HG02840 (cell line): ENCODE measurements around the gene TANC1.

Source experiments
- ATAC-seq: cut with Tn5 transposase; IDR thresholded peaks from one replicate; pipeline ENCODE4 v1.9.1; 2021; ENCODE audit warnings: mild to moderate bottlenecking, moderate library complexity, moderate number of reproducible peaks; ENCODE audit not compliant: unreplicated experiment, low FRiP score

Gene TANC1

GRCh38 chr2:158993030-158993429 lies 24.6 kb downstream of the TANC1 start:
- no peak for ATAC-seq

DNA sequence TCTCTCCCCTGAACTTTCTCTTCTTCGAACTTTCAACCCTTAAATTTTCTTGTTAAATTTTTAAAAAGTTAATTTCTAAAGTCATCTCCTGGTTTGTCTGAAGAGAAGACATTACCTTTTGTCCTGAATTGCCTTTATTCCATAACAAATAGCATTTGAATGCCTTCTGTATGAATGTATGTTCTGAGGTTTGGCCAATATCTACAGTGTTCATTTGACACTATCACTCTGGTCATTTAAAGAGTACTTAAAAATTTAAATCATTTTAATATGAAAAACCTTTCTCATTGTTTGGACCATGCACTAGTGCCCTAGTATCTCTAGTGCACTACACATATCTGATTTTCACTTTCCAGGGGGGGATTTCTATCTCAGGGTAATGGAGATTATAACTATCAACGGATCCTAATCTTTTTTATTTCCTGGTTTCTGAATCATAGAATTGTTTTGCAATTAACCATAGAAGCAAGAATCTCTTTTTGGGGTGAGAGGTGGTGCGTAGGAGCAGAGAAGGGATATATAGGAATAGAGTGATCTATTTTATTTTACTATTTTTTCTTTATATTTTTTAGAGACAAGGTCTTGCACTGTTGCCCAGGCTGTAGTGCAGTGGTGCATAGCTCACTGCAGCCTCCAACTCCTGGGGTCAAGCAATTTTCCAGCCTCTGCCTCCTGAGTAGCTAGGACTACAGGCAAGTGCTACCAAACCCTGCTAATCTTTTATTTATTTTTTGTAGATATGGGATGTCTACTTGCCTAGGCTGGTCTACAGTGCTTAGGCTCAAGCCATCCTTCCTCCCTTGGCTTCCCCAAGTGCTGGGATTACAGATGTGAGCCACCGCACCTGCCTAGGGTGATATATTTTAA lies 25.5 kb downstream of the TANC1 start:
- no peak for ATAC-seq

- no peak for ATAC-seq
Observed at GRCh38 chr2:158994920-158995676, 26.7 kb downstream of the TANC1 start.

GRCh38 chr2:158995677-158996049 lies 27.2 kb downstream of the TANC1 start:
- ATAC-seq, result no peak

DNA sequence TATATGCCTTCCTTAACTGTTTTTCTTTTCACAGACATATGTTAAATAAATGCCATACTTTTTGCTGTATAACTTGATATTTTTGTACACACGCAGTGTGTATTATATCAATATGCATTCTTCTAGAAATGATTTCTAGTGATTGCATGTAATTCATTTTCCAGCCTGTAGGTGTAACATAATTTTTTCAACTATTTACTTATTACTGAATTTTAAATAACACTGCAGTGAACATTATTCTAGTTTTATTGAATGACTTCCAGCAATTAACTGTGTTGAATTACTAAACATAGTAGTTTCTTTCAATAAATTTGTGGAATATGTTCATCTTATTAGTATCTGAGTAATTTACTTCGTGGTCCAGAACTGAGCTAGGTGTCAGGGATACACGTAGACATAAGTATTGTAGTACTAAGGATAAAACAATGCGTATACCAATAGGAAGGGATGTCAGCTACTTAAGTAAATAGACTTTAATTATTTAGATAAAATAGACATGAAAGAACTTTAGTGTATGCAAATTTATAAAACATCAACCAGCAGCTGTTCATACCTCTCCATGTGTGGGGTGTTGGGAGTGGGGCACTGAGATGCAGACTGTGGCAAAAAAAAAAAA lies 28.0 kb downstream of the TANC1 start:
- ATAC-seq, result no peak

DNA sequence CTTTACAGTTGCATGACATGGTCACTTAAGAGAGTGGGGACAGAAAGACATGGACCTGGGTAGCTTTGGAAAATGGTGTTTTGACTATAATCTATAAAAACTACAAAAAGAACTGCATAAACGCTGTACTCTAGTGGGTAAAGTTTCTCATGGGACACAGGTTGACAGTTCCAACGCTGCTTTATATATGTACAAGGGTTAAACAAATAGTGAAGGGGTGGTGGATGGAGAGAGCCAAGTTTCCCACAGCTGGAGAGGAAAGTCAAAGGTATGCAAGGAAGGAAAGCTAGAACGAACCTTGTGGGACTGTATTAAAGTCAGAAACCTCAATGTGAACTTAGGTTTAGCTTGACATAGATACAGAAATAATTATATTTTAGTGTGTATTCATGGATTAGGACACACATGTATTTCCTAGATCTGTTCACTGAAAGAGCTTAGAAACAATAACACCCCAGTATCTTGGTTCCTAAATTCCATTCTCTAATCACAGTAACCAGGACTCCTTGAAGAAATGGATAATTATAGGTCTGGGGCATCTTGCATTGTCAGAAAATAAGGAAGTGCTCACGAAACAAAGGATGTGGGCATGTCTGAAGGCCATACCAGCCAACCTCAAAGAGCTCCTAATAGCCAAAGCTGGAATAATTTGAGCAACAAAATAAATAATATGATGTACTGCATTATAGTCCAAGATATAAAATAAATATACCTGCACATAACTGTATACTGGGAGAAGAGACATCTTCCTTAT lies 28.8 kb downstream of the TANC1 start:
- no peak for ATAC-seq

DNA sequence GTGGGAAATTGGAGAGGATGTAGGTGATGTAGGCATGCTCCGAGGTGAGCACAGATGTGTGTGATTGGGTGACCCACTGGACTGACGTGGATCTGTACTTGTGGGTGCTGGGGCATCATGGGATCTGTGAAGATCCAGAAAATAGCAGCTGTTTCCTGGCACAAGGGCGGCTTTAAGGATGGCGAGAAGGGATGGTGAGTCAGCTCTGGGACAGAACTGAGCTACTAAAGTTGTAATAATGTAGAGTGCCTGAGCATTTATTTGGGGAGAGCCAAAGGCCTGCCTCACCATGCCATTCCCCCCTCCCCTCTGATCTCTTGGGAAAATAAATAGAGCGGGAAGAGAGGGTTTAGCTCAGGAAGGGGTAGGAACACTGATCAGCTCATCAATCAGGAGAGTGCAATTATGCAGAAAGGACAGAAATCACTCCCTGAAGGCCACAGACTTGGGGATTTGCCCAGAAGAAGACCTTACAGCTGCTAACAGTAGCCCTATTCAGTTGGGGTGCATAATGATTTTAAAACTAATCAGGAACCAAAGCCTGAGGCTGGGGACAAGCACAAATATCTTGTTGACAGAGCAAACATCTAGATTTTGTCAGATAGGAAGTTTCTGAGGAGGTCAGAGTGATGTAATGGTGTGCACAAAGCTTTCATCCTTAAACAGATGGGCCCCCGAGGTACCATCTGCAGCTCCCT lies 30.3 kb downstream of the TANC1 start:
- ATAC-seq, result no peak

- ATAC-seq, result no peak
Observed at GRCh38 chr2:158999458-158999857, 31.0 kb downstream of the TANC1 start.

DNA sequence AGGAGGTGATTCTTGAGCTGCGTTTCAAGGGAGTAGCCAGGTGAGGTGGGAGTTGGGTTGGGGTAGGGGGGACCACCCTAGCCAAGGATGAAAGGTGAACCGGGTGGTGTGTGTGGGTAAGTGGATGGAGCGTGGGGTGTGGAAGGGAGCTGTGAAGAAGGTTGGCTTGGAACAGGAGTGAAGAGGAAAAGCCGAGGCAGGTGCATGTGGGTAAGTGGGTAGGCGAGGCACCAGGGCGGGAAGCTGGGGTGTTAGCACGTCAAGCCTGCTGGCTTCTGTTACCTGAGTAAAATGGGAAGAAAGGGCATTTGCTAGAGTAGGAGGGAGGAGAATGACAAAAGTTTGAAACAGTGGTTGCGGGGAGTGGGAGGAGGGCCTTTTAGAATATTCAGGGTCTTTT lies 31.6 kb downstream of the TANC1 start:
- no peak for ATAC-seq

DNA sequence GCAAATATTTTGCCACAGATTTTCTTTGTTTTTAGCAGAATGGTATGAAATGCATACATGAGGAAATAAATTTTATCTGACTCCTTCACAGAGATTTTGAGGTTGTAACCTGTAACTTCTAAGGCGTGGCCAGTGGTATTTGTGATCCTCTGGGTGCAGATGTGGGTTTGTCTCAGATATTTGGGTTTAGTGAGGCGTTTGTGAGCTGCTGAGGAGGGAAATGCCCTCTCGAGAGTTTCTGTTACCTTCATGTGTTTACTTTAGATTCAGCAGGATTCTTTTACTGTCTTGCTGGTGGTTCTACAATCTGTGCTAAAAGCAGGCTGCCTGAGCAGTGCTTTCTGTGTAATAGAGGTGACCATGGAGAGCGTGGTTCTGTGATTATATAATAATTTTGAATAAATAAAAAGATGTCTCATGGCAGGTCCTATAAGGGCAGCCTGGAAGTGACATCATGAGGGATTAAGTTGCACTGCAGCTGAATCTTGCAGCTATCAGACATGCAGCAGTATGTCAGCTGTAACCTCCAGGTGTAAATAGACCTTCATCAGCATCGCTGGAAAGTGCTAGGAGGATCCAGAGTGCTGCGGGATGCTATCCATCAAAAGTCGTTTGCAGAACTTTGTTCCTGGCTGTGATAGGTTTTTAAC lies 34.1 kb downstream of the TANC1 start:
- no peak for ATAC-seq

- ATAC-seq, result no peak
Observed at GRCh38 chr2:159003555-159003954, 35.1 kb downstream of the TANC1 start.

GRCh38 chr2:159004849-159005248 lies 36.4 kb downstream of the TANC1 start:
- ATAC-seq, result no peak

DNA sequence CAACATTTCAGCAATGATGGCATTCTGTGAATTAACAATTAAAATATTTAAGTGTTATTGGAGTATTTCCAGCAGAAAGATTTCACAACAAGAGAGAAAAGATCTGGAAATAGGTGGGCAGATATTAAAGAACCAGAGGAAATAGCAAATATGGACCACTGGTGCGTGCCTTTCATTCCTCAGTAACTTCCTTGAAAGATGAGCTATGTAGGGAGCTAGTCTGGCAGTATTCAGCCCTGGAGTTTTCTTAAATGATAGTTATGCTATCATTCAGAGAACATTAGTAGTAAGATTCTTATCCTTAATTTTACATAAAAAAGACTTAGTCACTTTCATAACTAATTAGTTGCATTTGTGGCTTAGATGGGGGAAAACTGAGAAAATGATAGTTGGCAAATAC lies 41.5 kb downstream of the TANC1 start:
- ATAC-seq, result no peak

GRCh38 chr2:159010340-159010739 lies 41.9 kb downstream of the TANC1 start:
- no peak for ATAC-seq

DNA sequence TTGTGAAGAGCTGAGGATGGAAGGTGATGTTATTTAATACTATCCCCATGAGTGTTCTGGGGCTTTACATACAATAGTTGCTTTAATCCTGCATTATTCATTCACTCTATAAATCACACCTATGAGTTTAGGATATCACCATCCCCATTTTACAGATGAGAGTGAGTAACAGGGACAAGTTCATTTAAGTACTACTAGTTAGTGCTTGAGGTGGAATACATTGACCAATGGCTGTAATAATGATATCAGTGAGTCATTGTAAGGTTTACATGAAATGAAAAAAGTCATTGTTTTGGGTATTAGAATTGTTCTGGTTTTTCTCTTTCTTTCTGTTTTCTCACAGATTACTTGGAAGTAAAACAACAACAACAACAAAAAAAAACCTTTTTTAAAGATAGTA lies 42.5 kb downstream of the TANC1 start:
- no peak for ATAC-seq

DNA sequence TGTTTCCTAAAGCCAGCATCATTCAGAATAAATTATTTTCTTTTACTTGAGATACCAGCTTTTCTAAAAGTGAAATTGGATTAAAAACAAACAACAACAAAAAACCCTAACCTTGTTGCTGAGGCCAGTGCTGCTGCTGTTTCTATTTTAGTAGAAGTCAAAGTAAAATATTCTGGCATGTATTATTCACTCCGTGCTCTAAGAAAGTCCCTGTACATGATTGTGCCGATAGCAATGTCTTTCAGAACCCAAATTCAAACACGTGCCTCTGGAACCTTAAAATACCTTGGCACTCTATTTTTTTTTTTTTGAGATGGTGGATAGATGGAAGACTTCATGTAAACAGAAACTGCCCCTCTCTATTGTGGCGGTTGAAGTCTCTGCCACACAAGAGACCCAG lies 43.7 kb downstream of the TANC1 start:
- no peak for ATAC-seq

GRCh38 chr2:159013103-159013502 lies 44.7 kb downstream of the TANC1 start:
- no peak for ATAC-seq

DNA sequence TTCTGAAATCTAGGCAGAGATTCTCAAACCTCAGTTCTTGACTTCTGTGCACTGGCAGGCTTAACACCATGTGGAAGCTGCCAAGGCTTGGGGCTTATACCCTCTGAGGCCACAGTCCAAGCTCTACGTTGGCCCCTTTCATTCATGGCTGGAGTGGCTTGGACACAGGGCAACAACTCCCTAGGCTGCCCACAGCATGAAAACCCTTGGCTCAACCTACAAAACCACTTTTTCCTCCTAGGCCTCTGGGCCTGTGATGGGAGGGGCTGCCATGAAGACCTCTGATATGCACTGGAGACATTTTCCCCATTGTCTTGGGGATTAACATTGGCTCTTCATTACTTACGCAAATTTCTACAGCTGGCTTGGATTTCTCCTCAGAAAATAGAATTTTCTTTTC lies 46.7 kb downstream of the TANC1 start:
- ATAC-seq, result no peak

DNA sequence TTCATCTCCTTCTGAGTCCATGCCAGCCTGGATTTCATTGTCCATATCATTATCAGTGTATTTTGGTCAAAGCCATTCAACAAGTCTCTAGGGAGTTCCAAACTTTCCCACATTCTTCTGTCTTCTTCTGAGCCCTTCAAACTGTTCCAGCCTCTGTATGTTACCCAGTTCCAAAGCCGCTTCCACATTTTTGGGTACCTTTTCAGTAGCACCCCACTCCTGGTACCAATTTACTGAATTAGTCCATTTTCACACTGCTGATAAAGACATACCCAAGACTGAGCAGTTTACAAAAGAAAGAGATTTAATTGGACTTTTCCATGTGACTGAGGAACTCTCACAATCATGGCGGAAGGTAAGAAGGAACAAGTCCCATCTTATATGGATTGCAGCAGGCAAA lies 47.4 kb downstream of the TANC1 start:
- no peak for ATAC-seq

GRCh38 chr2:159017837-159018236 lies 49.4 kb downstream of the TANC1 start:
- ATAC-seq, result no peak
